ENCODE data around the gene HSP90B1. TPM values are rescaled to one million over a fixed set of nuclear protein-coding genes. Genes with fewer than 3 reads are reported as not detected.

HSP90B1 gene
- total RNA-seq, 1 experiment from 2014 or later, result 476 TPM

- Histone ChIP-seq H3K36me3 (ENCODE audit: low read depth, low read length) (no peaks in the 10 kb centered on the region), H3F3A (ENCODE audit: low read length, unreplicated experiment) (no peaks in the 10 kb centered on the region), H3K4me1 (ENCODE audit: insufficient read depth, low read length) (peaks cover 24% of the 10 kb centered on the region), H3K27me3 (ENCODE audit: low read length) (no peaks in the 10 kb centered on the region), H3K4me3 (ENCODE audit: low read length) (no peak overlapping the region), H3K9ac (ENCODE audit: low read length) (no peak overlapping the region), H3K4me2 (ENCODE audit: low read length) (no peak overlapping the region), H4K20me1 (ENCODE audit: low read length) (0 out of 2 replicates have a peak, but pooled peaks cover 5% of the 10 kb centered on the region), H3K9me2 (replicated peaks; ENCODE audit: low read length) (no peaks in the 10 kb centered on the region), H3K79me2 (ENCODE audit: low read length) (peaks cover 41% of the 10 kb centered on the region), H2AFZ (ENCODE audit: low read length) (no peak overlapping the region), H3K27ac (ENCODE audit: low read length) (no peak overlapping the region), H3K9me3 (ENCODE audit: low read length) (no peaks in the 10 kb centered on the region)
- intact Hi-C loops (cut with micrococcal nuclease), result loop anchor here (10.0 kb wide), 1 partner anchor 1142 kb away; the partner anchor contains the start of gene WASHC4
- POLR2A ChIA-PET (ENCODE audit: unreplicated experiment), result no interaction called here
- CTCF ChIA-PET, result no interaction called here
- ATAC-seq (no peak), DNase-seq (no peak)
- TF ChIP-seq CTCF (conservative IDR thresholded peaks at IDR 0.05; ENCODE audit: low read depth, low read length) (no peak), EZH2phosphoT487 (IDR thresholded peaks at IDR 0.05; ENCODE audit: borderline replicate concordance, low read length) (no peak), EZH2 (IDR thresholded peaks at IDR 0.05; ENCODE audit: low read length, unreplicated experiment) (no peak)
- BruUV-seq (replicated peaks), result no TSS peak
Observed at GRCh38 chr12:103962493-103962892, 32.3 kb downstream of the HSP90B1 start.

- CTCF ChIA-PET, result no interaction called here
- DNase-seq (no peak), ATAC-seq (no peak)
- intact Hi-C loops (cut with micrococcal nuclease), result loop anchor here (1.0 to 10.0 kb wide), 3 partner anchors 8 to 1140 kb away; partner anchors contain the start of gene WASHC4
- Histone ChIP-seq H3K4me3 (ENCODE audit: low read length) (peak overlapping the region; percentile 91), H3K9me2 (replicated peaks; ENCODE audit: low read length) (no peaks in the 10 kb centered on the region), H3K9me3 (ENCODE audit: low read length) (no peaks in the 10 kb centered on the region), H4K20me1 (ENCODE audit: low read length) (peaks cover 25% of the 10 kb centered on the region; the same call in 1 of the 2 replicates), H3K27me3 (ENCODE audit: low read length) (no peaks in the 10 kb centered on the region), H3K9ac (ENCODE audit: low read length) (peak overlapping the region; percentile 94), H3K27ac (ENCODE audit: low read length) (no peak overlapping the region; the same call in 1 of the 2 replicates), H3K4me1 (ENCODE audit: insufficient read depth, low read length) (peaks cover 42% of the 10 kb centered on the region), H3F3A (ENCODE audit: low read length, unreplicated experiment) (no peaks in the 10 kb centered on the region), H3K36me3 (ENCODE audit: low read depth, low read length) (peaks cover 2% of the 10 kb centered on the region; the same call in 1 of the 2 replicates), H3K4me2 (ENCODE audit: low read length) (peak overlapping the region; percentile 97), H2AFZ (ENCODE audit: low read length) (peak overlapping the region; percentile 93), H3K79me2 (ENCODE audit: low read length) (peaks cover 64% of the 10 kb centered on the region)
- POLR2A ChIA-PET (ENCODE audit: unreplicated experiment), result interaction anchor here (0.7 to 1.3 kb wide), 2 partner anchors 8 to 173 kb away, joined by 3 to 8 read pairs; partner anchors contain the start of gene NFYB
- BruUV-seq (replicated peaks), result no TSS peak
- TF ChIP-seq EZH2 (IDR thresholded peaks at IDR 0.05; ENCODE audit: low read length, unreplicated experiment), result no peak
Observed at GRCh38 chr12:103964805-103965204, 34.6 kb downstream of the HSP90B1 start.

GRCh38 chr12:103965255-103965589, 35.0 kb downstream of the HSP90B1 start:
- DNase-seq (no peak), ATAC-seq (no peak)
- H3K27ac ChIP-seq (ENCODE audit: low read length), result peak overlapping the region; percentile 72
- H3K4me1 ChIP-seq (ENCODE audit: insufficient read depth, low read length), result peaks cover 40% of the 10 kb centered on the region
- no peaks in the 10 kb centered on the region for H3F3A ChIP-seq (ENCODE audit: low read length, unreplicated experiment)
- CTCF ChIA-PET, result interaction anchor here (0.5 kb wide), 1 partner anchor 1126 kb away, joined by 4 read pairs; no protein-coding TSS in a partner anchor
- BruUV-seq (replicated peaks), result TSS peak; percentile 91
- H3K9me3 ChIP-seq (ENCODE audit: low read length), result no peaks in the 10 kb centered on the region
- peak overlapping the region; percentile 94 for H3K9ac ChIP-seq (ENCODE audit: low read length)
- H4K20me1 ChIP-seq (ENCODE audit: low read length), result peaks cover 29% of the 10 kb centered on the region; the same call in 1 of the 2 replicates
- peaks cover 2% of the 10 kb centered on the region; the same call in 1 of the 2 replicates for H3K36me3 ChIP-seq (ENCODE audit: low read depth, low read length)
- peak overlapping the region; percentile 93 for H2AFZ ChIP-seq (ENCODE audit: low read length)
- H3K27me3 ChIP-seq (ENCODE audit: low read length), result no peaks in the 10 kb centered on the region
- no peaks in the 10 kb centered on the region for H3K9me2 ChIP-seq (replicated peaks; ENCODE audit: low read length)
- peak overlapping the region; percentile 97 for H3K4me2 ChIP-seq (ENCODE audit: low read length)
- H3K79me2 ChIP-seq (ENCODE audit: low read length), result peaks cover 68% of the 10 kb centered on the region
- intact Hi-C loops (cut with micrococcal nuclease), result loop anchor here (1.0 to 10.0 kb wide), 3 partner anchors 8 to 1140 kb away; partner anchors contain the start of gene WASHC4
- POLR2A ChIA-PET (ENCODE audit: unreplicated experiment), result interaction anchor here (0.7 to 1.3 kb wide), 3 partner anchors 9 to 1116 kb away, joined by 3 to 8 read pairs (median 5); partner anchors contain the start of gene NFYB
- H3K4me3 ChIP-seq (ENCODE audit: low read length), result peak overlapping the region; percentile 91
- TF ChIP-seq EZH2 (IDR thresholded peaks at IDR 0.05; ENCODE audit: low read length, unreplicated experiment) (no peak), EZH2phosphoT487 (IDR thresholded peaks at IDR 0.05; ENCODE audit: borderline replicate concordance, low read length) (no peak)

All from PC-3 (cell line).